GM12801 (cell line): ENCODE measurements around the gene PGPEP1.

Experiments
- CTCF ChIP-seq: IDR thresholded peaks from one replicate; pipeline ENCODE4 v1.5.1; 2011; ENCODE audit warnings: control low read depth; ENCODE audit not compliant: insufficient read length; ENCODE audit errors: extremely low read depth

The PGPEP1 gene

GRCh38 chr19:18350490-18350889 lies 10.1 kb downstream of the PGPEP1 start:
- TF ChIP-seq CTCF, result no peak

GRCh38 chr19:18351544-18351943 lies 11.1 kb downstream of the PGPEP1 start:
- TF ChIP-seq CTCF, result no peak

- TF ChIP-seq CTCF, result no peak
These were observed 13.1 kb downstream of the PGPEP1 start for GRCh38 chr19:18353378-18354005.

GRCh38 chr19:18357041-18357440 lies 16.6 kb downstream of the PGPEP1 start:
- no peak for TF ChIP-seq CTCF

GRCh38 chr19:18361646-18362045 lies 21.2 kb downstream of the PGPEP1 start:
- TF ChIP-seq CTCF, result no peak

GRCh38 chr19:18362934-18363542 lies 22.6 kb downstream of the PGPEP1 start:
- TF ChIP-seq CTCF, result no peak

- no peak for TF ChIP-seq CTCF
These were observed 23.4 kb downstream of the PGPEP1 start for GRCh38 chr19:18363787-18364186.
